AG04449 (cell line): Measurements from ENCODE around the gene GRIA3.

Experiments
- CTCF ChIA-PET: fragments of 350-600 bp; formaldehyde crosslinking; extraction: SDS; loops from one replicate; lab custom pipeline; 2021; ENCODE audit warnings: antibody characterized with exemption; lab: Yijun Ruan, JAX
- POLR2A ChIA-PET: fragments of 400-600, 350-600 bp; formaldehyde crosslinking; extraction: SDS; loops from one replicate; lab custom pipeline; 2020; ENCODE audit warnings: antibody characterized with exemption, inconsistent platforms; lab: Yijun Ruan, JAX
- DNase-seq: peaks from one replicate; pipeline ENCODE4 v3.0.0-alpha.2; 2010; ENCODE audit warnings: low read depth, low spot score
- H3K4me3 ChIP-seq: 2 replicates; pipeline ENCODE4 v1.5.1; 2011; ENCODE audit warnings: low read depth, mild to moderate bottlenecking, control low read depth, low read length
- CTCF ChIP-seq: IDR thresholded peaks from one replicate; pipeline ENCODE4 v1.5.1; 2011; ENCODE audit warnings: mild to moderate bottlenecking, moderate library complexity, low read length, control low read depth, inconsistent platforms; ENCODE audit not compliant: insufficient read depth; ENCODE audit errors: missing control alignments

Gene GRIA3

GRCh38 chrX:123157586-123157985 is 26.5 kb upstream of the GRIA3 start:
- no peak overlapping the region for H3K4me3 ChIP-seq
- no peak for TF ChIP-seq CTCF
- ChIA-PET POLR2A (no interaction called here), CTCF (no interaction called here)
- DNase-seq: no peak

- CTCF ChIA-PET: no interaction called here
- no peak overlapping the region for H3K4me3 ChIP-seq
- no peak for TF ChIP-seq CTCF
- POLR2A ChIA-PET: no interaction called here
- DNase-seq: no peak
Observed at GRCh38 chrX:123159403-123159802, 24.7 kb upstream of the GRIA3 start.

GRCh38 chrX:123167621-123168020 is 16.5 kb upstream of the GRIA3 start:
- TF ChIP-seq CTCF: no peak
- H3K4me3 ChIP-seq: no peak overlapping the region
- ChIA-PET CTCF (no interaction called here), POLR2A (interaction anchor here (0.6 kb wide), 1 partner anchor 264 kb away, joined by 3 read pairs; no protein-coding TSS in a partner anchor)
- DNase-seq: no peak

- DNase-seq: no peak
- TF ChIP-seq CTCF: no peak
- CTCF ChIA-PET: no interaction called here
Observed at GRCh38 chrX:123169247-123169901, 14.7 kb upstream of the GRIA3 start.

GRCh38 chrX:123170546-123170945 is 13.5 kb upstream of the GRIA3 start:
- H3K4me3 ChIP-seq: no peak overlapping the region
- CTCF ChIA-PET: no interaction called here
- TF ChIP-seq CTCF: no peak
- POLR2A ChIA-PET: no interaction called here
- no peak for DNase-seq

More at GRCh38 chrX:123169247-123169901, 14.7 kb upstream of the GRIA3 start:
- POLR2A ChIA-PET: no interaction called here
- no peak overlapping the region for H3K4me3 ChIP-seq

- POLR2A ChIA-PET: interaction anchor here (0.6 kb wide), 1 partner anchor 96 kb away, joined by 3 read pairs; no protein-coding TSS in a partner anchor
- TF ChIP-seq CTCF: no peak
- CTCF ChIA-PET: no interaction called here
- no peak for DNase-seq
- no peak overlapping the region for H3K4me3 ChIP-seq
Observed at GRCh38 chrX:123171781-123172180, 12.3 kb upstream of the GRIA3 start.
